Measurements from ENCODE around the gene ZDHHC1.

DNA sequence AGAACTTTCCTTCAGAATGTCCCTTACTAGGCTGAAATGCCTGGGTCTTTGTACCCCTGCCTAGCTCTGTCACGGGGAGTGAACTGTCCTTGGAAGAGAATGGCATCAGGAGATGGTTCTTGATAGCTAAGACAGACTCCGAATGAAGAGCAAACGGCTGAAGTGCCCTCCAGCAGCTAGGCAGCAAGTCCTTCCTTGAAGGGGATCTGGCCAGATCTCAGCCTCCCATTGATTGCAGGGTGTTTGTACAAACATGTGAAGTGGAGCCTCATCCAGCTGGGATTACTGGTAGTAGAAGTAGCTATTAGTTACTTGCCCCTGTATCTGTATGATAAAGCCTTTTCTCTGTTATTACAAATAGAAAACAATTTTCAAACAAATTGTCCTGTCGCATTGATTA, 58.7 kb downstream of the ZDHHC1 start:
- no peak for TF ChIP-seq EZH2phosphoT487 (IDR thresholded peaks at IDR 0.05; ENCODE audit: low read depth)
- TF ChIP-seq, protein P1, sequence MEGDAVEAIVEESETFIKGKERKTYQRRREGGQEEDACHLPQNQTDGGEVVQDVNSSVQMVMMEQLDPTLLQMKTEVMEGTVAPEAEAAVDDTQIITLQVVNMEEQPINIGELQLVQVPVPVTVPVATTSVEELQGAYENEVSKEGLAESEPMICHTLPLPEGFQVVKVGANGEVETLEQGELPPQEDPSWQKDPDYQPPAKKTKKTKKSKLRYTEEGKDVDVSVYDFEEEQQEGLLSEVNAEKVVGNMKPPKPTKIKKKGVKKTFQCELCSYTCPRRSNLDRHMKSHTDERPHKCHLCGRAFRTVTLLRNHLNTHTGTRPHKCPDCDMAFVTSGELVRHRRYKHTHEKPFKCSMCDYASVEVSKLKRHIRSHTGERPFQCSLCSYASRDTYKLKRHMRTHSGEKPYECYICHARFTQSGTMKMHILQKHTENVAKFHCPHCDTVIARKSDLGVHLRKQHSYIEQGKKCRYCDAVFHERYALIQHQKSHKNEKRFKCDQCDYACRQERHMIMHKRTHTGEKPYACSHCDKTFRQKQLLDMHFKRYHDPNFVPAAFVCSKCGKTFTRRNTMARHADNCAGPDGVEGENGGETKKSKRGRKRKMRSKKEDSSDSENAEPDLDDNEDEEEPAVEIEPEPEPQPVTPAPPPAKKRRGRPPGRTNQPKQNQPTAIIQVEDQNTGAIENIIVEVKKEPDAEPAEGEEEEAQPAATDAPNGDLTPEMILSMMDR (IDR thresholded peaks at IDR 0.05; ENCODE audit: low read depth, low read length) = no peak

Data from OCI-LY3 (cell line).